Endothelial cell (in vitro differentiated cells): ENCODE data around the gene AGPAT4. TPM values are rescaled to one million over a fixed set of nuclear protein-coding genes. Genes with fewer than 3 reads are reported as not detected.
A peak's percentile ranks its signal among the peaks of the same experiment; 100 is the strongest.

Source experiments
- DNase-seq: peaks from one replicate; pipeline ENCODE4 v3.0.0; 2021; ENCODE audit warnings: low spot score
- H3K27ac Mint-ChIP-seq: one replicate; pipeline ENCODE4 v1.8.0; 2021; ENCODE audit warnings: mixed read lengths, inconsistent platforms; ENCODE audit not compliant: unreplicated experiment
- H3K27me3 Mint-ChIP-seq: one replicate; pipeline ENCODE4 v1.8.0; 2021; ENCODE audit warnings: mild to moderate bottlenecking, moderate library complexity, mixed read lengths, inconsistent platforms; ENCODE audit not compliant: unreplicated experiment
- H3K36me3 Mint-ChIP-seq: one replicate; pipeline ENCODE4 v1.8.0; 2021; ENCODE audit warnings: mild to moderate bottlenecking, low read depth, mixed read lengths, inconsistent platforms; ENCODE audit not compliant: unreplicated experiment
- H3K4me1 Mint-ChIP-seq: one replicate; pipeline ENCODE4 v1.8.0; 2021; ENCODE audit warnings: mild to moderate bottlenecking, mixed read lengths, inconsistent platforms; ENCODE audit not compliant: unreplicated experiment
- H3K4me3 Mint-ChIP-seq: one replicate; pipeline ENCODE4 v1.8.0; 2021; ENCODE audit warnings: mild to moderate bottlenecking, mixed read lengths, inconsistent platforms; ENCODE audit not compliant: unreplicated experiment
- H3K9me3 Mint-ChIP-seq: one replicate; pipeline ENCODE4 v1.8.0; 2021; ENCODE audit warnings: mixed read lengths, inconsistent platforms; ENCODE audit not compliant: unreplicated experiment
- CTCF ChIP-seq: fragments of 200-600 bp; sonication (generic); IDR thresholded peaks from one replicate; pipeline ENCODE4 v1.5.0; 2021; ENCODE audit warnings: antibody characterized with exemption; ENCODE audit not compliant: unreplicated experiment
- total RNA-seq: library from RNA; stranded (reverse); fragmentation: NEBNext Ultra II Directional; extraction: Animal tissue kit (Norgen Biotek cat#: 25700); gene quantifications from one replicate; pipeline ENCODE4 v1.2.1, GENCODE V29; 2021; ENCODE audit not compliant: unreplicated experiment

Gene AGPAT4
- total RNA-seq, 1 donor from 2014 or later: 25.2 TPM

DNA sequence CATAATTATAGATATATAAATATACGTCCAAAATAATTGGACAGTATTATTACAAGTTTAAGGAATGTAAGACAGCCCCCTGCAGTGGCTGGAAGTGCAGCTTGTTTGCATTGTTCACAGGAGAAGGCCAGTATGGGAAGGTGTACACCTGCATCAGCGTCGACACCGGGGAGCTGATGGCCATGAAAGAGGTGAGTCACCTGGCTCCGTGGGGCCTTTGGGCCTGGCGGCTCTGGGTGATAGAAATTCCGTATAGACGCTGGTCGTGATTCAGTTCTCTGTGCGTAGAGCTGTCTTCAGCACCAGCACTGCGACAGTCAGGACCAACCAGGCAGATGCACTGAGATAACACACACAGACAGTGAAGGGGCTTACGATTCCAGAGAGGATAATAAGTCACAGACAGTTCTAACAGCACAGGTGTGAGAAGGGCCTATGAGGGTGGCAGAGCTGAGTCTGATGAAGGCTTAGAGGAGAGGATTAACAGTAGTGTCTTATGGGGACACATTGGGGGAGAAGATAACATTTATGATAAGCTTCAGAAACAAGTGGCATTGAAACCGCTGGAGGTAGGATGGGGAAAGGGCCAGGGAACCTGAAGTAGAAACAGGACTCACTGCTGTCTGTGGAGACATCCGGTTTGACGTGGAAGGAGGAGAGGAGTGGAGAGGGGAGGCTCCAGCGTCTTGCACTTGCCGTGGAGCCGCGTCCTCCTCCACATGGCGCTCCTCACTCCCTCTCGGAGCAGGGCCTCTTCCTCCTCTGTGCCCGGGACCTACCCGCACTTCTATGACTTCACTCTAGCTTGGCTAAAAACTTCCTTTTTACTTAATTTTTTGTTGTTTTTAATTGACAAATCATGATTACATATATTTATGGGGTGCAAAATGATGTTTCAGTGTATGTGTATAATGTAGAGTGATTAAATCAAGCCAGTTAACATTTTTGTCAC is 165.8 kb downstream of the AGPAT4 start:
- DNase-seq: no peak
- no peaks in the 10 kb centered on the region for H3K4me1 Mint-ChIP-seq
- peak overlapping the region; percentile 27 for H3K4me3 Mint-ChIP-seq
- TF ChIP-seq CTCF: no peak
- H3K27ac Mint-ChIP-seq: no peak overlapping the region
- peaks cover 34% of the 10 kb centered on the region for H3K36me3 Mint-ChIP-seq
- H3K27me3 Mint-ChIP-seq: no peaks in the 10 kb centered on the region
- no peaks in the 10 kb centered on the region for H3K9me3 Mint-ChIP-seq

DNA sequence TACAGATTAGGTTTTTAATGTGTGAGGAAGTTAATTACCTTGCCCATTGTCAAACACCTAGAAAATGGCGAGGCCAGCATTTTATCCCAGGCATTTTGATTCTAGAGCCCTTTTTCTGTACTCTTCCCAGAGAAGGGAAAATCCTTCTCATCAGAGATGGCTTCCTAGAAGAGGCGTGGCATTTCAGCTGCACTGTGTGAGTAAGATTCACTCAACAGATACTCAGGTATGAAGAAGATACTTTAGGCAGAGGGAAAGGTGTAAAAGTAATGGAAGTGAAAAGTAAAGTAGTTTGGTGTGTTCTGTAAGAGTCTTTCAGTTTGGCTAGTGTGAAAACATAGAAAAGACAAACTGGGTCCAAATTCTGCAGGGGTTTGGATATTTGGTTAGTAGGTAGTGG is 168.5 kb downstream of the AGPAT4 start:
- Mint-ChIP-seq H3K9me3 (no peaks in the 10 kb centered on the region), H3K27me3 (no peaks in the 10 kb centered on the region), H3K36me3 (peaks cover 32% of the 10 kb centered on the region), H3K4me3 (no peak overlapping the region), H3K27ac (no peak overlapping the region), H3K4me1 (no peaks in the 10 kb centered on the region)
- no peak for DNase-seq
- TF ChIP-seq CTCF: no peak

GRCh38 chr6:161104966-161105365 is 168.9 kb downstream of the AGPAT4 start:
- no peak overlapping the region for H3K27ac Mint-ChIP-seq
- peaks cover 27% of the 10 kb centered on the region for H3K36me3 Mint-ChIP-seq

GRCh38 chr6:161103475-161103874 is 170.4 kb downstream of the AGPAT4 start:
- Mint-ChIP-seq H3K4me1 (no peaks in the 10 kb centered on the region), H3K27ac (no peak overlapping the region), H3K4me3 (peak overlapping the region; percentile 3), H3K36me3 (peaks cover 22% of the 10 kb centered on the region), H3K27me3 (no peaks in the 10 kb centered on the region), H3K9me3 (no peaks in the 10 kb centered on the region)
- no peak for DNase-seq
- no peak for TF ChIP-seq CTCF

More at GRCh38 chr6:161104966-161105365, 168.9 kb downstream of the AGPAT4 start:
- Mint-ChIP-seq H3K27me3 (no peaks in the 10 kb centered on the region), H3K4me1 (no peaks in the 10 kb centered on the region), H3K9me3 (no peaks in the 10 kb centered on the region), H3K4me3 (no peak overlapping the region)
- DNase-seq: no peak
- TF ChIP-seq CTCF: no peak

GRCh38 chr6:161101517-161101916 is 172.3 kb downstream of the AGPAT4 start:
- no peaks in the 10 kb centered on the region for H3K27me3 Mint-ChIP-seq
- peaks cover 18% of the 10 kb centered on the region for H3K36me3 Mint-ChIP-seq
- peak; percentile 41 for DNase-seq
- TF ChIP-seq CTCF: no peak
- H3K4me1 Mint-ChIP-seq: no peaks in the 10 kb centered on the region
- no peak overlapping the region for H3K27ac Mint-ChIP-seq
- no peaks in the 10 kb centered on the region for H3K9me3 Mint-ChIP-seq
- no peak overlapping the region for H3K4me3 Mint-ChIP-seq
